ENCODE measurements around the gene SLC35A2.
"Not testable (repeated sequence)": the region's sequence is repeated elsewhere in the genome, so short reads cannot be mapped to it uniquely, and the experiment has no call there.

Gene SLC35A2

GRCh38 chrX:48854898-48855297, 56.5 kb downstream of the SLC35A2 start:
- H3K36me3 Mint-ChIP-seq (ENCODE audit: low read depth), result no peaks in the 10 kb centered on the region
- H3K27me3 Mint-ChIP-seq (ENCODE audit: low read depth), result peaks cover 3% of the 10 kb centered on the region
- H3K27ac Mint-ChIP-seq, result no peak overlapping the region
- peaks cover 18% of the 10 kb centered on the region for H3K9me3 Mint-ChIP-seq
- no peaks in the 10 kb centered on the region for H3K4me1 Mint-ChIP-seq
- H3K4me3 Mint-ChIP-seq, result no peak overlapping the region
- TF ChIP-seq, protein P1, sequence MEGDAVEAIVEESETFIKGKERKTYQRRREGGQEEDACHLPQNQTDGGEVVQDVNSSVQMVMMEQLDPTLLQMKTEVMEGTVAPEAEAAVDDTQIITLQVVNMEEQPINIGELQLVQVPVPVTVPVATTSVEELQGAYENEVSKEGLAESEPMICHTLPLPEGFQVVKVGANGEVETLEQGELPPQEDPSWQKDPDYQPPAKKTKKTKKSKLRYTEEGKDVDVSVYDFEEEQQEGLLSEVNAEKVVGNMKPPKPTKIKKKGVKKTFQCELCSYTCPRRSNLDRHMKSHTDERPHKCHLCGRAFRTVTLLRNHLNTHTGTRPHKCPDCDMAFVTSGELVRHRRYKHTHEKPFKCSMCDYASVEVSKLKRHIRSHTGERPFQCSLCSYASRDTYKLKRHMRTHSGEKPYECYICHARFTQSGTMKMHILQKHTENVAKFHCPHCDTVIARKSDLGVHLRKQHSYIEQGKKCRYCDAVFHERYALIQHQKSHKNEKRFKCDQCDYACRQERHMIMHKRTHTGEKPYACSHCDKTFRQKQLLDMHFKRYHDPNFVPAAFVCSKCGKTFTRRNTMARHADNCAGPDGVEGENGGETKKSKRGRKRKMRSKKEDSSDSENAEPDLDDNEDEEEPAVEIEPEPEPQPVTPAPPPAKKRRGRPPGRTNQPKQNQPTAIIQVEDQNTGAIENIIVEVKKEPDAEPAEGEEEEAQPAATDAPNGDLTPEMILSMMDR (IDR thresholded peaks at IDR 0.05; ENCODE audit: unreplicated experiment in 3 of 3), result peak in 1 of 3 experiments; percentile 13

- H3K4me3 Mint-ChIP-seq; H3K36me3 Mint-ChIP-seq (ENCODE audit: low read depth); H3K4me1 Mint-ChIP-seq; H3K27ac Mint-ChIP-seq; H3K27me3 Mint-ChIP-seq (ENCODE audit: low read depth): not testable (repeated sequence)
- H3K9me3 Mint-ChIP-seq, result peaks cover 20% of the 10 kb centered on the region
These were observed 57.2 kb downstream of the SLC35A2 start for GRCh38 chrX:48854121-48854804.

DNA sequence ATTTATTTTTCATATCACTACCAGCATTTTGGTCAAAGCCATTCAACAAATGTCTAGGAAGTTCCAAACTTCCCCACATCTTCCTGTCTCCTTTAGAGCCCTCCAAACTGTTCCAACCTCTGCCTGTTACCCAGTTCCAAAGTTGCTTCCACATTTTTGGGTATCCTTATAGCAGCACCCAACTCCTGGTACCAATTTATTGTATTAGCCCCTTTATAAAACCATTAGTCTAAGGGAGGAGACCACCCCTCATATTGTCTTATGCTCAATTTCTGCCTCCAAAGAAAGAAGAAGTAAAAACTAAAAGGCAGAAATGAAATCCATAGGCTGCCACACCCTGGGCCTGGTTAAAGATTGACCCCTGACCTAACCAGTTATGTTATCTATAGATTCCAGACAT, 58.0 kb downstream of the SLC35A2 start:
- not testable (repeated sequence) for H3K4me1 Mint-ChIP-seq; H3K27ac Mint-ChIP-seq; H3K4me3 Mint-ChIP-seq; H3K36me3 Mint-ChIP-seq (ENCODE audit: low read depth); H3K27me3 Mint-ChIP-seq (ENCODE audit: low read depth)
- H3K9me3 Mint-ChIP-seq, result peaks cover 24% of the 10 kb centered on the region
